HepG2 (cell line): Measurements from ENCODE around the gene TNP2. TPM values are rescaled to one million over a fixed set of nuclear protein-coding genes. Genes with fewer than 3 reads are reported as not detected.
A peak's percentile ranks its signal among the peaks of the same experiment; 100 is the strongest.

Experiments used
- ADNP ChIP-seq: sonication (generic); formaldehyde crosslinking; IDR thresholded peaks from 2 replicates; pipeline ENCODE4 v1.4.0; 2020; ENCODE audit warnings: missing genetic modification reagents
- ARNT2 ChIP-seq: sonication (generic); formaldehyde crosslinking; IDR thresholded peaks from 2 replicates; pipeline ENCODE4 v1.8.0; 2022; ENCODE audit warnings: mild to moderate bottlenecking, low read depth, missing genetic modification reagents, moderate library complexity
- BORCS8-MEF2B ChIP-seq: sonication (generic); formaldehyde crosslinking; IDR thresholded peaks from 2 replicates; pipeline ENCODE4 v1.8.0; 2022; ENCODE audit warnings: mild to moderate bottlenecking, missing genetic modification reagents
- ELF3 ChIP-seq: IDR thresholded peaks from 2 replicates; pipeline ENCODE4 v1.6.1; 2016; ENCODE audit warnings: missing genetic modification reagents, missing compliant biosample characterization
- FOXP1 ChIP-seq, 2 experiments: fragments of 450-650 bp in 1 of 2; IDR thresholded peaks; 2 replicates each; pipeline ENCODE4 v1.6.1; 2017 to 2018; ENCODE audit warnings: antibody characterized with exemption in 1 of 2
- HNRNPH1 ChIP-seq: fragments of 200-400 bp; formaldehyde crosslinking; optimal IDR thresholded peaks from 2 replicates; pipeline ENCODE3; 2017; ENCODE audit warnings: mild to moderate bottlenecking, low read depth, low read length
- NR2F1 ChIP-seq, 2 experiments: fragments of 450-650 bp in 1 of 2; formaldehyde crosslinking in 1 of 2; IDR thresholded peaks; 2 replicates each; pipeline versions ENCODE4 v1.5.0 to v1.6.1; 2016 to 2020; ENCODE audit warnings: mild to moderate bottlenecking in 1 of 2, missing compliant biosample characterization in 1 of 2, missing genetic modification reagents in 1 of 2, moderate library complexity in 1 of 2
- NR2F6 ChIP-seq, 2 experiments: IDR thresholded peaks; 2 replicates each; pipeline ENCODE4 v1.6.1; 2016; ENCODE audit warnings: antibody characterized with exemption in 1 of 2, mild to moderate bottlenecking in 1 of 2
- SMYD3 ChIP-seq: sonication (generic); formaldehyde crosslinking; IDR thresholded peaks from 2 replicates; pipeline ENCODE4 v1.8.1; 2023; ENCODE audit warnings: mild to moderate bottlenecking, missing genetic modification reagents
- SOX13 ChIP-seq, 3 experiments: fragments of 450-650 bp in 1 of 3; sonication (generic) in 1 of 3; formaldehyde crosslinking in 1 of 3; IDR thresholded peaks in 2 of 3; conservative IDR thresholded peaks in 1 of 3; 2 replicates each; pipeline versions ENCODE4 v1.5.0 to v1.6.1; 2016 to 2020; ENCODE audit warnings: antibody characterized with exemption in 1 of 3, mild to moderate bottlenecking in 1 of 3, missing compliant biosample characterization in 1 of 3, missing genetic modification reagents in 1 of 3, moderate library complexity in 1 of 3
- YY1 ChIP-seq: IDR thresholded peaks from 2 replicates; pipeline ENCODE4 v1.6.1; 2011; ENCODE audit warnings: low read length, low read depth, moderate library complexity, mild to moderate bottlenecking; ENCODE audit not compliant: insufficient read depth, insufficient replicate concordance
- ZBTB7A ChIP-seq: sonication (generic); formaldehyde crosslinking; IDR thresholded peaks from 2 replicates; pipeline ENCODE4 v1.8.0; 2022; ENCODE audit warnings: mild to moderate bottlenecking, missing genetic modification reagents
- ZFP62 ChIP-seq: sonication (generic); formaldehyde crosslinking; IDR thresholded peaks from 2 replicates; pipeline ENCODE4 v1.4.0; 2020; ENCODE audit warnings: missing genetic modification reagents
- ZNF121 ChIP-seq: sonication (generic); formaldehyde crosslinking; IDR thresholded peaks from 2 replicates; pipeline ENCODE4 v1.5.0; 2020; ENCODE audit warnings: mild to moderate bottlenecking, missing genetic modification reagents
- ZNF251 ChIP-seq: sonication (generic); formaldehyde crosslinking; IDR thresholded peaks from 2 replicates; pipeline ENCODE4 v1.9.0; 2021; ENCODE audit warnings: mild to moderate bottlenecking, missing genetic modification reagents
- ZNF264 ChIP-seq: sonication (generic); formaldehyde crosslinking; IDR thresholded peaks from 2 replicates; pipeline ENCODE4 v1.4.0; 2020; ENCODE audit warnings: missing genetic modification reagents
- ZNF337 ChIP-seq: sonication (generic); formaldehyde crosslinking; IDR thresholded peaks from 2 replicates; pipeline ENCODE4 v1.5.1; 2020; ENCODE audit warnings: missing genetic modification reagents, low read depth, mild to moderate bottlenecking, borderline replicate concordance
- ZNF468 ChIP-seq: sonication (generic); formaldehyde crosslinking; IDR thresholded peaks from 2 replicates; pipeline ENCODE4 v1.8.0; 2022; ENCODE audit warnings: mild to moderate bottlenecking, moderate library complexity, missing genetic modification reagents
- ZNF567 ChIP-seq: sonication (generic); formaldehyde crosslinking; IDR thresholded peaks from 2 replicates; pipeline ENCODE4 v1.8.1; 2023; ENCODE audit warnings: mild to moderate bottlenecking, missing genetic modification reagents, borderline replicate concordance
- ZNF703 ChIP-seq: sonication (generic); formaldehyde crosslinking; IDR thresholded peaks from 2 replicates; pipeline ENCODE4 v1.5.1; 2020; ENCODE audit warnings: missing genetic modification reagents, mild to moderate bottlenecking, moderate library complexity, borderline replicate concordance
- ZNF782 ChIP-seq: sonication (generic); formaldehyde crosslinking; IDR thresholded peaks from 2 replicates; pipeline ENCODE4 v1.4.0; 2020; ENCODE audit warnings: missing genetic modification reagents, mild to moderate bottlenecking, borderline replicate concordance
- polyA plus RNA-seq, 8 experiments: library from polyadenylated mRNA; depleted of rRNA in 3 of 8; stranded (reverse) in 7 of 8; unstranded in 1 of 8; fragments of >200 nt; fragmentation: Illumina TruSeq in 4 of 8; extraction: Trizol in 4 of 8; gene quantifications; 2 replicates each; pipeline versions ENCODE4 v1.2.1 to v1.2.3, GENCODE V29; 2011 to 2016; ENCODE audit warnings: low read depth in 4 of 8, missing spikeins in 1 of 8, mixed read lengths in 1 of 8; ENCODE audit not compliant: insufficient read depth in 1 of 8
- total RNA-seq, 5 experiments: library from RNA; depleted of rRNA; stranded (reverse); fragments of >200 nt; fragmentation: Illumina TruSeq; extraction: Trizol; gene quantifications; 2 replicates each; pipeline ENCODE4 v1.2.3, GENCODE V29; 2016; ENCODE audit warnings: low read depth in 1 of 5
- TF ChIP-seq, protein P1 (sequence below): sonication (generic); formaldehyde crosslinking; IDR thresholded peaks from 2 replicates; pipeline ENCODE4 v1.5.0; 2020; ENCODE audit warnings: mild to moderate bottlenecking, missing genetic modification reagents
- TF ChIP-seq, protein P2 (sequence below): sonication (generic); formaldehyde crosslinking; IDR thresholded peaks from 2 replicates; pipeline ENCODE4 v1.4.0; 2020; ENCODE audit warnings: missing genetic modification reagents

Gene TNP2
- total and polyA plus RNA-seq, 2 of the 13 experiments (the other 11 are each of a cell fraction or from before 2014, with no cell fraction given): not detected

DNA sequence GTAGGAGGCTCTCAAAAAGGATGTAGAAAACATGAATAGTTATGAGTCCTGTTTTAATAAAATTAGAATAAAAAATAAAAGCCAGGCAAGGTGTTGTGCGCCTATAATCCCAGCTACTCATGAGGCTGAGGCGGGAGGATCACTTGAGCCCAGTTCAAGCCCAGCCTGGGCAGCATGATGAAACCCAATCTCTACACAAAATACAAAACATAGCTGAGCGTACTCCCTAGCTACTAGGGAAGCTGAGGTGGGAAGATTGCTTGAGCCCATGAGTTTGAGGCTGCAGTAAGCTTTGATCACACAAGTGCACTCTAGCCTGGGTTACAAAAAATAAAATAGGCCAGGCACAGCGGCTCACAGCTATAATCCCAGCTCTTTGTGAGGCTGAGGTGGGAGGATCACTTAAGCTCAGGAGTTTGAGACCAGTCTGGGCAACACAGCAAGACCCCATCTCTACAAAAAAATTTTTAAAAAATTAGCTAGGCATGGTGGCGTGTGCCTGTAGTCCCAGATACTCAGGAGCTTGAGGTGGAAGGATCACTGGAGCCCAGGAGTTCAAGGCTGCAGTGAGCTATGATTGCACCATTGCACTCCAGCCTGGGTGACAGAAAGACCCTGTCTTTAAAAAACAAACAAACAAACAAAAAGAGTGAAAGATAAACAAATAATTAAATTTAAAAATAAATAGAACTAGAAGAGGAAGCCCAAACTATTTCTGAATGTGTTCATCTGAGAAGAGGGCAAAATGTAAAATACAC is 29.2 kb upstream of the TNP2 start (continued):
- TF ChIP-seq ZNF251 (CRISPR knock-in tag) (no peak), NR2F1 (CRISPR knock-in tag; IDR thresholded peaks at IDR 0.05) (peak in 1 of 2 experiments; percentile 35; a peak in 1 of 4 replicates), NR2F6 (IDR thresholded peaks at IDR 0.05) (no peak), NR2F6 (CRISPR knock-in tag; IDR thresholded peaks at IDR 0.05) (peak; percentile 59), ZNF567 (CRISPR knock-in tag) (no peak), ZNF782 (CRISPR knock-in tag) (no peak), ZBTB7A (CRISPR knock-in tag) (no peak), SOX13 (IDR thresholded peaks at IDR 0.05) (no peak), SOX13 (CRISPR knock-in tag; conservative IDR thresholded peaks at IDR 0.05 in 1 of 2, IDR thresholded peaks at IDR 0.05 in 1 of 2) (no peak; a peak in 1 of 4 replicates), ARNT2 (peak; percentile 20; the same call in 1 of the 2 replicates), SMYD3 (CRISPR knock-in tag) (0 out of 2 replicates have a peak, but pooled peaks have one; percentile 7), ADNP (peak; percentile 41; the same call in 1 of the 2 replicates), ZFP62 (CRISPR knock-in tag) (no peak), ELF3 (CRISPR knock-in tag) (no peak), ZNF264 (CRISPR knock-in tag) (0 out of 2 replicates have a peak, but pooled peaks have one; percentile 10), ZNF121 (CRISPR knock-in tag) (peak; percentile 99), HNRNPH1 (no peak), ZNF468 (CRISPR knock-in tag) (0 out of 2 replicates have a peak, but pooled peaks have one; percentile 11), ZNF337 (CRISPR knock-in tag) (no peak), ZNF703 (no peak; the same call in 1 of the 2 replicates), YY1 (no peak), BORCS8-MEF2B (CRISPR knock-in tag) (no peak), FOXP1 (IDR thresholded peaks at IDR 0.05) (no peak), FOXP1 (CRISPR knock-in tag; IDR thresholded peaks at IDR 0.05) (peak; percentile 77)
- TF ChIP-seq, protein P1, sequence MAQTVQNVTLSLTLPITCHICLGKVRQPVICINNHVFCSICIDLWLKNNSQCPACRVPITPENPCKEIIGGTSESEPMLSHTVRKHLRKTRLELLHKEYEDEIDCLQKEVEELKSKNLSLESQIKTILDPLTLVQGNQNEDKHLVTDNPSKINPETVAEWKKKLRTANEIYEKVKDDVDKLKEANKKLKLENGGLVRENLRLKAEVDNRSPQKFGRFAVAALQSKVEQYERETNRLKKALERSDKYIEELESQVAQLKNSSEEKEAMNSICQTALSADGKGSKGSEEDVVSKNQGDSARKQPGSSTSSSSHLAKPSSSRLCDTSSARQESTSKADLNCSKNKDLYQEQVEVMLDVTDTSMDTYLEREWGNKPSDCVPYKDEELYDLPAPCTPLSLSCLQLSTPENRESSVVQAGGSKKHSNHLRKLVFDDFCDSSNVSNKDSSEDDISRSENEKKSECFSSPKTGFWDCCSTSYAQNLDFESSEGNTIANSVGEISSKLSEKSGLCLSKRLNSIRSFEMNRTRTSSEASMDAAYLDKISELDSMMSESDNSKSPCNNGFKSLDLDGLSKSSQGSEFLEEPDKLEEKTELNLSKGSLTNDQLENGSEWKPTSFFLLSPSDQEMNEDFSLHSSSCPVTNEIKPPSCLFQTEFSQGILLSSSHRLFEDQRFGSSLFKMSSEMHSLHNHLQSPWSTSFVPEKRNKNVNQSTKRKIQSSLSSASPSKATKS (CRISPR knock-in tag): 0 out of 2 replicates have a peak, but pooled peaks have one; percentile 6
- TF ChIP-seq, protein P2, sequence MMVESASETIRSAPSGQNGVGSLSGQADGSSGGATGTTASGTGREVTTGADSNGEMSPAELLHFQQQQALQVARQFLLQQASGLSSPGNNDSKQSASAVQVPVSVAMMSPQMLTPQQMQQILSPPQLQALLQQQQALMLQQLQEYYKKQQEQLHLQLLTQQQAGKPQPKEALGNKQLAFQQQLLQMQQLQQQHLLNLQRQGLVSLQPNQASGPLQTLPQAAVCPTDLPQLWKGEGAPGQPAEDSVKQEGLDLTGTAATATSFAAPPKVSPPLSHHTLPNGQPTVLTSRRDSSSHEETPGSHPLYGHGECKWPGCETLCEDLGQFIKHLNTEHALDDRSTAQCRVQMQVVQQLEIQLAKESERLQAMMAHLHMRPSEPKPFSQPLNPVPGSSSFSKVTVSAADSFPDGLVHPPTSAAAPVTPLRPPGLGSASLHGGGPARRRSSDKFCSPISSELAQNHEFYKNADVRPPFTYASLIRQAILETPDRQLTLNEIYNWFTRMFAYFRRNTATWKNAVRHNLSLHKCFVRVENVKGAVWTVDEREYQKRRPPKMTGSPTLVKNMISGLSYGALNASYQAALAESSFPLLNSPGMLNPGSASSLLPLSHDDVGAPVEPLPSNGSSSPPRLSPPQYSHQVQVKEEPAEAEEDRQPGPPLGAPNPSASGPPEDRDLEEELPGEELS: peak; percentile 88
